Caki2 (cell line): ENCODE measurements around the gene TEDDM1. TPM values are rescaled to one million over a fixed set of nuclear protein-coding genes. Genes with fewer than 3 reads are reported as not detected.
"Not testable (repeated sequence)": the region's sequence is repeated elsewhere in the genome, so short reads cannot be mapped to it uniquely, and the experiment has no call there.

Source experiments
- DNase-seq: peaks from one replicate; pipeline ENCODE4 v3.0.0-alpha.2; 2015; ENCODE audit warnings: low read depth
- in situ Hi-C: cut with HindIII; loops from 2 replicates; pipeline ENCODE4 v1.10.0; 2016; ENCODE audit warnings: low sequenced_read_pairs, low pct_unique_long_range_greater_than_20kb, mixed read lengths
- total RNA-seq: library from RNA; depleted of rRNA; stranded (reverse); fragments of >200 nt; shearing (Covaris generic); gene quantifications from 2 replicates; pipeline ENCODE4 v1.2.3, GENCODE V29; 2014; ENCODE audit warnings: low replicate concordance; rRNA removed

TEDDM1 gene
- total RNA-seq: not detected in 2 replicates

GRCh38 chr1:182400567-182400966 is at the start of gene TEDDM1:
Gene TEDDM1, minus strand, starts transcription at chr1:182400667. Its CDS starts 182 bp downstream, at chr1:182400485.
- no peak for DNase-seq
- in situ Hi-C loops: no loop called here

GRCh38 chr1:182450087-182450486 is 49.6 kb upstream of the TEDDM1 start, which contains the start of gene RGSL1:
Gene RGSL1, plus strand, starts transcription at chr1:182450146. Its CDS starts 20 bp downstream, at chr1:182450166.
- DNase-seq: no peak
- in situ Hi-C loops: no loop called here

DNA sequence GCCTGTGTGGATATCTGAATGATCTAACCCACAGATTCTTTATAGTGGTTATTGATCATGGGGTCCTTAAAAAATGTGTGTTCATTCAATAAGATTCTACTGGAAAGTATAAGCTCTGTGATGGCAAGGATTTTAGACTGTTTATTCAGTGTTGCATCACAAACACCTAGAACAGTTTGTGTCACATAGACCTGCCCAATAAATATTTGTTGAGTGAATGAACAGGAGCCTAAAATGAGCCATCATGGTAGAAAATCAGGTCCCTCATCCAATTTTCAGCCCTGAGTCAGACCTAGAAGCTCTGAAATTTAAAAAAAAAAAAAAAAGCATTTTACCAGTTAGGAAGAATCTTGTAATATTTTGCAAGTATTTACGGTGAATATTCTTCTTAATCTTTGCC is 47.2 kb upstream of the TEDDM1 start:
- in situ Hi-C loops: no loop called here
- no peak for DNase-seq

DNA sequence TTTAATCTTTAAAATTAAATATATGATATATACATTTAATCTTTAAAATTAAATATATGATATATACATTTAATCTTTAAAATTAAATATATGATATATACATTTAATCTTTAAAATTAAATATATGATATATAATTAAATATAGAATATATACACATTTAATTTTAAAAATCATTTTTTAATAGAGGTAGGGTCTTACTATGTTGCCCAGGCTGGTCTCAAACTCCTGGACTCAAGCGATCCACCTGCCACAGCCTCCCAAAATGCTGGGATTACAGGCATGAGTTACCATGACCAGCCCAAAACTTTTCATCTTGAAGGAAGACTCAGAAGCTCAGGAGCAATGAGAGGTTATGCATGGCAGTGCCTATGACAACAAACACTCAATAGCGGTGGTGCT is 46.7 kb upstream of the TEDDM1 start:
- DNase-seq, in situ Hi-C loops: not testable (repeated sequence)

DNA sequence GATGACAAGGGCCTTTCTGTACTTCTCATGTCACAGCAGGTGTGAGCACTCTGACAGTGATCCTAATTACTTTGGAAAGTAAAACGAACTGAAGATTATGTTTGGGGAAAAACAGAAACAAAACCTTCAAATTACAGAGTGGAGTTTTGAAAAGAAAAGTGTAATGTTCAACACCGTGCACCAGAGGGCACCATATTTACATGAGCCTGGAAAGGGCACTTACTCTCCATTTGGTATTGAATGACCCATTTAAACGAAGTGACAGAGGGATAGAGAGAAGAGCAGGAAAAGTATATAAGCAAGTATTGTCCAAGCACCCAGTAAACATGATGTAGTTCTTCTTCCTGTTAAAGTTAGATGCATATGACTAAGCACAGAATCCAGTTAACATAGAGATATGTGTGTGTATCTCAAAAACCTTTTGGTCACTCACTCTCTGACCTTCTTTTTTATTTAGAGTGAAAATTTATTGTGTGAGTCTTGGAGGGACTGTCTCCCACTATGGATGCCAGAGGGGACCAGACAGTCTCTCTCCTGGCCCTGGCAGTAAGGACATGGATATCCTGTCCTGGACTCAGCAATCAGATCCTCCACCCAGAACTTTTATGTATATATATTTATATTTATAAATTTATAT is 45.7 kb upstream of the TEDDM1 start:
- peak; percentile 25 for DNase-seq
- in situ Hi-C loops: no loop called here

DNA sequence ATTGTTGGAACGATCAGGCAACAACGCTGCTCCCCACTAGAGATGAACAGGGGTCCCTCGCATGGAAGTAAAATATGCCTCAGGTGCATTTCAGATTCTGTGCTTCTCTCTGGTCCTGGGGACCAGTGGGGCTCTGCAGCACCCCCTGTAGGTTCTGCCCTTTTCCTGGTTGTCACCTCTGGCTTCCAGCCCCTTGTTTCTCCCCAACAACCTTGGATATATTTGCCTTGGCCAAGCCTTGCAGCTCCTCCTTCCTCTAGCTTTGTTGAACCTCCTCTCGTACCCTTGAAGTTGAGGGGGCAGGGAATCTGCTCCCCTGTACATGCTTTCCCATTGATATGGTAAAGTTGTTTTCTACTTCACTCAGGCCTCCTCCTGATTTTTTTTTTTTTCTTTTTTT is 44.0 kb upstream of the TEDDM1 start:
- DNase-seq: no peak
- in situ Hi-C loops: no loop called here

DNA sequence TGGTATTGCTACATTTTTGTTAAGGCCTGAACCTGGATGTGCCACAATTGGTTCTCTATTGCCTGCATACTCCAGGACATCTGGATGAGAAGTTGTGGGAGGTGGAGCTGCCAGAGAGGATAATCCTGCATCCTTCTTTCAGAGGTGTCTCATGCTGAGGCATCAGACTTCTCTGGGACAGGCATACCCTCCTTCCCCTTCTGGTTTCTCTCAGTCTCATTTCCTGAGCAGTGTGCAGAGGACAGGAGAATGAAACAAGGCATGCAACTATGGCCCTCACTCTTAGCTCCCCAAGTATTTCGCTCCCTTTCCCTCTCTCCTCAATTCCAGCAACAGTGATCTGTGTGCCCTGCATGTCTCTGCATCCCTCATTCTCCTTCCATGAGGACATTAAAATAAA is 41.9 kb upstream of the TEDDM1 start:
- DNase-seq: no peak
- in situ Hi-C loops: no loop called here

GRCh38 chr1:182441719-182442118 is 41.3 kb upstream of the TEDDM1 start:
- in situ Hi-C loops: no loop called here
- no peak for DNase-seq

- in situ Hi-C loops: no loop called here
- DNase-seq: no peak
Measured at GRCh38 chr1:182438326-182438725, 37.9 kb upstream of the TEDDM1 start.

DNA sequence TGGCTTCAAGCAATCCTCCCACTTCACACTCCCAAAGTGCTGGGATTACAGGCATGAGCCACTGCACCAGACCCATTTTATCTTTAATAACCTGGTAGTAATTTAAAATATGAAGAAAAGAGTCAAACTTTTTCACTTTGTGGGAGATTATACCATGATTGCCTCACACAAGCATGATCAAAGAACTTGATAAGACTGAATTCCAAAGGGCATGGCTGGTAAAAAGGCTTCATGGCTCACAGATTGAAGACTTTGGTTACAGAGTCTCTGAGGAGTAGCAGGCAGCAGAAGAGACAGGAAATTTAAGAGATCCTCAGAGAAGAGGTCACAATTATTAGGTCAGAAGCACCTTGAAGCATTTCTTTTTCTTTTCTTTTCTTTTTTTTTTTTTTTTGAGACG is 33.1 kb upstream of the TEDDM1 start:
- in situ Hi-C loops: no loop called here

GRCh38 chr1:182431278-182431677 is 30.8 kb upstream of the TEDDM1 start:
- in situ Hi-C loops: no loop called here
- no peak for DNase-seq

More for the DNA sequence above, 33.1 kb upstream of the TEDDM1 start:
- DNase-seq: no peak

- in situ Hi-C loops: no loop called here
Measured at GRCh38 chr1:182430263-182431068, 30.0 kb upstream of the TEDDM1 start.

GRCh38 chr1:182428043-182428442 is 27.6 kb upstream of the TEDDM1 start:
- no peak for DNase-seq

More at GRCh38 chr1:182430263-182431068, 30.0 kb upstream of the TEDDM1 start:
- DNase-seq: no peak

GRCh38 chr1:182426442-182427430 is 26.3 kb upstream of the TEDDM1 start:
- in situ Hi-C loops: no loop called here
- DNase-seq: no peak

More at GRCh38 chr1:182428043-182428442, 27.6 kb upstream of the TEDDM1 start:
- in situ Hi-C loops: no loop called here

DNA sequence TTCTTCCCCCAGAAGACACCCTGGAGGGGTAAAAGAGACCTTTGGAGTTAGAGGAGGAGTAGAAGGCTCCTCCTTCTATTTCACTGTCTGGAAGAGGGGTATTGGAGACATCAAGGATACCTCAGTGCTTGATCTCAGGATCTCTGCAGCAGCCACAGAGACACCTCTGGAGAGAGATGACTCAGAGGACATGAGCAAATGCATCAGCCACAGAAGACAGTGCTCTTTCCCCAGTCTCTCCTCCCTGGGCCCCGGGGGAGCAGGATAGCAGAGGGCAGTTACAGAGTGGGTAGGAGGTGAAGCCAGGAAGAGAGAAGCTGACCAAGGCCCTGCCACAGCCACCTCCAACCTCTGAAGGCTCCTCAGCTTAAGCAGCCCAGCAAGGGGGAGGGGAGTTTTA is 15.3 kb upstream of the TEDDM1 start:
- DNase-seq: no peak
- in situ Hi-C loops: no loop called here

DNA sequence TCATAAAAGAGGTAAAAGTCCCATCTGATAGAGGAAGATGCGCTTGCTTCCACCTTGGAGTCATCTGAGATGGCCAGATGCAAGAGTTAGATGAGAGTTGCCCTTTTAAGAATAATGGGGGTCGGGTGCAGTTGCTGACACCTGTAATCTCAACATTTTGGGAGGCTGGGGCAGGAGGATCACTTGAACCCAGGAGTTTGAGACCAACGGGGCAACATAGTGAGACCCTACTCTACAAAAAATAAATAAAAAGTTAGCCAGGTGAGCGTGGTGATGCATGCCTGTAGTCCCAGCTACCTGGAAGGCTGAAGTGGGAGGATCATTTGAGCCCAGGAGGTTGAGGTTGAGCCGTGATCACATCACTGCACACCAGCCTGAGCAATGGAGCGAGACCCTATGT is 13.5 kb upstream of the TEDDM1 start:
- in situ Hi-C loops: no loop called here

DNA sequence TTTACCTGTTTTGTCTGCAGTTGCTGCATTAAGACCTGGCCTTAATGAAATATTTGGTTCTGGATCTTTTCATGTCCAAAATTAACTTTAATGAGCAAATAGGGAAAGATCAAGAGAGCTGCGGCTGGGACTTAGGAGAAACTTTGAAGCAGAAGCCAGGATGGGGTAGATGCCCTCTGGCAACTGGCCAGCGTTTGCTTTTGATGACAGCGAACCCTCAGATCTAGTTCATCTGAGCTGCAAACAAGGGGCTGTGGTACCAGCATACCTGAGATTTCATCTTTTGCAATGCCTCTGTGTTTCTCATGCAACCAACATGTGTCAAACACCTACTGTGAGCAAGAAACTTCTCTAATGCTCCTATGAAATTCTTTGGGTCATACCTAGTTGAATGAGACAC is 13.0 kb upstream of the TEDDM1 start:
- in situ Hi-C loops: no loop called here
- DNase-seq: no peak

More for the DNA sequence above, 13.5 kb upstream of the TEDDM1 start:
- no peak for DNase-seq

DNA sequence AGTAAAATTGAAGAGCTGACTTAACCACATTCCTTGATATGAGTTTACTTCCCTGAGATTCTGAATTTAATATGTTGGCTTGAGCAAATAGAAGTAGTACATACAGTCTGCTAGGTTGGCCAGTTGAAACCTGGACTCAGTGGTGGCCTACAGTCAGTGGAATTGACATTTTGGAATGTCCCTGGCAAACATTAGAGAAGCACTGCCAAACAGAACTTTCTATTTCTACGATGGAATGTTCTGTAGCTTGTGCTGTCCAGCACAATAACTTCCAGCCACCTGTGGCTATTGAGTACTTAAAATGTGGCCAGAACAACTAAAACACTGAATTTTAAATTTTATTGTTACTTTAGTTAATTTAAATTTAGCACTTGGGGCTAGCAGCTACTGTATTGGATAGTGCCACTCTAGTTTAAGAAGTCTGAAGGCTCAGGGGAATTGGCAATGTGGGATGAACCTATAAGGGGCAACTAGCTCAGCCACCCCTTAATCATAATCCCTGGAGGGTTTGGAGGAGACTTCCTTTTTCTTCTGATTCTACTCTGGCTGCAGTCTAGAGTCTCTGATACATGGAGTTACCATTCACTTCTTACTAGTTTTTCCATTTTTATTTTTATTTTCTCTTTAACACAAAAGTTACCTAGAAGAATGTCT is 10.3 kb upstream of the TEDDM1 start:
- in situ Hi-C loops: no loop called here
- no peak for DNase-seq
